Right kidney (tissue), 1 donor: Measurements from ENCODE around the gene DOCK9.
A peak's percentile ranks its signal among the peaks of the same experiment; 100 is the strongest.
"Not testable (repeated sequence)": the region's sequence is repeated elsewhere in the genome, so short reads cannot be mapped to it uniquely, and the experiment has no call there.

ENCODE experiments used
- DNase-seq: peaks from one replicate; pipeline ENCODE4 v3.0.0-alpha.2; 2016

DOCK9 gene

GRCh38 chr13:98766697-98767096 lies 211.2 kb downstream of the DOCK9 start:
- DNase-seq = no peak

- DNase-seq = no peak
Observed at GRCh38 chr13:98765996-98766519, 211.8 kb downstream of the DOCK9 start.

- no peak for DNase-seq
Observed at GRCh38 chr13:98761986-98762616, 215.8 kb downstream of the DOCK9 start.

- DNase-seq = no peak
Observed at GRCh38 chr13:98761126-98761985, 216.5 kb downstream of the DOCK9 start.

- DNase-seq = no peak
Observed at GRCh38 chr13:98755729-98756128, 222.1 kb downstream of the DOCK9 start.

- no peak for DNase-seq
Observed at GRCh38 chr13:98755116-98755515, 222.7 kb downstream of the DOCK9 start.

GRCh38 chr13:98754468-98754867 lies 223.4 kb downstream of the DOCK9 start:
- DNase-seq = not testable (repeated sequence)

- DNase-seq = peak; percentile 57
Observed at GRCh38 chr13:98752467-98753290, 225.2 kb downstream of the DOCK9 start, which contains the start of gene SLC15A1. Gene SLC15A1, minus strand, starts transcription at chr13:98752672. Its CDS starts 74 bp downstream, at chr13:98752598.

- DNase-seq = peak; percentile 75
Observed at GRCh38 chr13:98751861-98752466, 225.9 kb downstream of the DOCK9 start.

- DNase-seq = no peak
Observed at GRCh38 chr13:98751367-98751782, 226.5 kb downstream of the DOCK9 start.

GRCh38 chr13:98749501-98749900 lies 228.4 kb downstream of the DOCK9 start:
- no peak for DNase-seq

- DNase-seq = no peak
Observed at GRCh38 chr13:98746968-98747367, 230.9 kb downstream of the DOCK9 start.
